SK-N-MC (cell line): ENCODE measurements around the gene TNFSF13B.

Experiments
- EZH2 ChIP-seq: fragments of 200-600 bp; sonication (generic); IDR thresholded peaks from one replicate; pipeline ENCODE4 v1.6.1; 2017; ENCODE audit warnings: antibody characterized with exemption
- POLR2AphosphoS5 ChIP-seq: IDR thresholded peaks from 2 replicates; pipeline ENCODE4 v1.6.1; 2012; ENCODE audit warnings: mild to moderate bottlenecking, low read depth, low read length, borderline replicate concordance

GRCh38 chr13:108316413-108316812 lies 46.9 kb downstream of the TNFSF13B start:
- TF ChIP-seq POLR2AphosphoS5 (no peak), EZH2 (no peak)
